Central memory CD8-positive, alpha-beta T cell (primary cell): Measurements from ENCODE around the gene PIP5K1C.

Experiments
- ATAC-seq: fragments of 150-1000 bp; cut with Tn5 transposase; replicated peaks from 2 replicates; pipeline ENCODE4 v1.10.0; 2022; ENCODE audit warnings: mild to moderate bottlenecking, moderate FRiP score, moderate number of reproducible peaks; ENCODE audit not compliant: poor library complexity, severe bottlenecking; ENCODE audit errors: extremely low read depth
- DNase-seq, 2 donors: peaks; one replicate each; pipeline ENCODE4 v3.0.0; 2021; ENCODE audit warnings: low spot score in 2 of 2
- H3K27ac Mint-ChIP-seq: one replicate; pipeline ENCODE4 v1.8.0; 2022; ENCODE audit warnings: low read depth, mild to moderate bottlenecking, moderate library complexity, mixed read lengths
- H3K27me3 Mint-ChIP-seq: one replicate; pipeline ENCODE4 v1.8.0; 2022; ENCODE audit warnings: mixed read lengths
- H3K36me3 Mint-ChIP-seq: one replicate; pipeline ENCODE4 v1.8.0; 2022; ENCODE audit warnings: mild to moderate bottlenecking, moderate library complexity, mixed read lengths; ENCODE audit not compliant: insufficient read depth
- H3K4me1 Mint-ChIP-seq: one replicate; pipeline ENCODE4 v1.8.0; 2022; ENCODE audit warnings: mixed read lengths
- H3K4me3 Mint-ChIP-seq: one replicate; pipeline ENCODE4 v1.8.0; 2022; ENCODE audit warnings: mild to moderate bottlenecking, moderate library complexity, mixed read lengths
- H3K9me3 Mint-ChIP-seq: one replicate; pipeline ENCODE4 v1.8.0; 2022; ENCODE audit warnings: mixed read lengths

PIP5K1C gene

GRCh38 chr19:3732108-3732507, 31.8 kb upstream of the PIP5K1C start:
- H3K9me3 Mint-ChIP-seq, result no peaks in the 10 kb centered on the region
- no peak overlapping the region for H3K4me3 Mint-ChIP-seq
- H3K4me1 Mint-ChIP-seq, result no peaks in the 10 kb centered on the region
- no peak overlapping the region for H3K27ac Mint-ChIP-seq
- H3K36me3 Mint-ChIP-seq, result no peaks in the 10 kb centered on the region
- DNase-seq (no peak), ATAC-seq (no peak)
- H3K27me3 Mint-ChIP-seq, result no peaks in the 10 kb centered on the region

- DNase-seq (no peak), ATAC-seq (no peak)
- Mint-ChIP-seq H3K27ac (no peak overlapping the region), H3K4me1 (no peaks in the 10 kb centered on the region), H3K27me3 (no peaks in the 10 kb centered on the region), H3K9me3 (no peaks in the 10 kb centered on the region), H3K4me3 (no peak overlapping the region), H3K36me3 (peaks cover 2% of the 10 kb centered on the region)
Measured at GRCh38 chr19:3730457-3730958, 30.2 kb upstream of the PIP5K1C start.

GRCh38 chr19:3725640-3726310, 25.5 kb upstream of the PIP5K1C start:
- Mint-ChIP-seq H3K4me1 (no peaks in the 10 kb centered on the region), H3K27ac (no peak overlapping the region), H3K36me3 (peaks cover 2% of the 10 kb centered on the region), H3K4me3 (no peak overlapping the region), H3K27me3 (peaks cover 7% of the 10 kb centered on the region), H3K9me3 (no peaks in the 10 kb centered on the region)
- no peak for ATAC-seq
- no peak for DNase-seq

GRCh38 chr19:3725121-3725520, 24.9 kb upstream of the PIP5K1C start:
- Mint-ChIP-seq H3K27ac (no peak overlapping the region), H3K27me3 (peaks cover 14% of the 10 kb centered on the region), H3K9me3 (no peaks in the 10 kb centered on the region), H3K4me1 (no peaks in the 10 kb centered on the region), H3K36me3 (peaks cover 2% of the 10 kb centered on the region), H3K4me3 (no peak overlapping the region)
- ATAC-seq (no peak), DNase-seq (no peak)

- ATAC-seq (no peak), DNase-seq (no peak)
- Mint-ChIP-seq H3K27me3 (peaks cover 14% of the 10 kb centered on the region), H3K27ac (no peak overlapping the region), H3K4me1 (no peaks in the 10 kb centered on the region), H3K36me3 (peaks cover 2% of the 10 kb centered on the region), H3K9me3 (no peaks in the 10 kb centered on the region), H3K4me3 (no peak overlapping the region)
Measured at GRCh38 chr19:3723883-3724282, 23.6 kb upstream of the PIP5K1C start.

- no peaks in the 10 kb centered on the region for H3K9me3 Mint-ChIP-seq
- no peak overlapping the region for H3K27ac Mint-ChIP-seq
- DNase-seq (no peak), ATAC-seq (no peak)
- H3K36me3 Mint-ChIP-seq, result peaks cover 2% of the 10 kb centered on the region
- no peaks in the 10 kb centered on the region for H3K4me1 Mint-ChIP-seq
- H3K4me3 Mint-ChIP-seq, result peak overlapping the region; percentile 73
- peaks cover 14% of the 10 kb centered on the region for H3K27me3 Mint-ChIP-seq
Measured at GRCh38 chr19:3723110-3723488, 22.8 kb upstream of the PIP5K1C start.

- ATAC-seq (no peak), DNase-seq (no peak)
- no peaks in the 10 kb centered on the region for H3K9me3 Mint-ChIP-seq
- H3K36me3 Mint-ChIP-seq, result peaks cover 2% of the 10 kb centered on the region
- peak overlapping the region; percentile 73 for H3K4me3 Mint-ChIP-seq
- no peak overlapping the region for H3K27ac Mint-ChIP-seq
- peaks cover 14% of the 10 kb centered on the region for H3K27me3 Mint-ChIP-seq
- no peaks in the 10 kb centered on the region for H3K4me1 Mint-ChIP-seq
Measured at GRCh38 chr19:3722443-3723109, 22.3 kb upstream of the PIP5K1C start.

- Mint-ChIP-seq H3K36me3 (peaks cover under 1% of the 10 kb centered on the region), H3K4me3 (peak overlapping the region; percentile 73), H3K27me3 (peaks cover 14% of the 10 kb centered on the region), H3K4me1 (no peaks in the 10 kb centered on the region), H3K9me3 (no peaks in the 10 kb centered on the region), H3K27ac (no peak overlapping the region)
- no peak for DNase-seq
- no peak for ATAC-seq
Measured at GRCh38 chr19:3721887-3722442, 21.7 kb upstream of the PIP5K1C start.

- peak overlapping the region; percentile 73 for H3K4me3 Mint-ChIP-seq
- no peaks in the 10 kb centered on the region for H3K9me3 Mint-ChIP-seq
- ATAC-seq (peak; percentile 82), DNase-seq (peak; percentile 70 to 83)
- H3K36me3 Mint-ChIP-seq, result no peaks in the 10 kb centered on the region
- H3K27me3 Mint-ChIP-seq, result peaks cover 14% of the 10 kb centered on the region
- H3K27ac Mint-ChIP-seq, result no peak overlapping the region
- no peaks in the 10 kb centered on the region for H3K4me1 Mint-ChIP-seq
Measured at GRCh38 chr19:3721131-3721886, 21.0 kb upstream of the PIP5K1C start.

GRCh38 chr19:3720349-3720917, 20.2 kb upstream of the PIP5K1C start:
- H3K4me3 Mint-ChIP-seq, result no peak overlapping the region
- H3K27ac Mint-ChIP-seq, result no peak overlapping the region
- no peaks in the 10 kb centered on the region for H3K4me1 Mint-ChIP-seq
- H3K9me3 Mint-ChIP-seq, result no peaks in the 10 kb centered on the region
- H3K27me3 Mint-ChIP-seq, result peaks cover 14% of the 10 kb centered on the region
- H3K36me3 Mint-ChIP-seq, result no peaks in the 10 kb centered on the region
- no peak for DNase-seq
- no peak for ATAC-seq

GRCh38 chr19:3719868-3720267, 19.6 kb upstream of the PIP5K1C start:
- no peak for DNase-seq
- no peak overlapping the region for H3K27ac Mint-ChIP-seq

GRCh38 chr19:3716147-3716668, 15.9 kb upstream of the PIP5K1C start:
- Mint-ChIP-seq H3K4me3 (no peak overlapping the region), H3K9me3 (no peaks in the 10 kb centered on the region), H3K27ac (no peak overlapping the region), H3K4me1 (peaks cover 5% of the 10 kb centered on the region), H3K36me3 (no peaks in the 10 kb centered on the region), H3K27me3 (peaks cover 11% of the 10 kb centered on the region)
- no peak for DNase-seq
- ATAC-seq, result no peak

More at GRCh38 chr19:3719868-3720267, 19.6 kb upstream of the PIP5K1C start:
- Mint-ChIP-seq H3K36me3 (no peaks in the 10 kb centered on the region), H3K27me3 (peaks cover 14% of the 10 kb centered on the region), H3K9me3 (no peaks in the 10 kb centered on the region), H3K4me3 (no peak overlapping the region), H3K4me1 (no peaks in the 10 kb centered on the region)
- no peak for ATAC-seq
